GM18498 (cell line): ENCODE results near the gene ZNF579.
"Not testable (repeated sequence)": the region's sequence is repeated elsewhere in the genome, so short reads cannot be mapped to it uniquely, and the experiment has no call there.

Experiments
- ATAC-seq: cut with Tn5 transposase; IDR thresholded peaks from one replicate; pipeline ENCODE4 v1.9.1; 2021; ENCODE audit warnings: mild to moderate bottlenecking, moderate library complexity; ENCODE audit not compliant: unreplicated experiment

Gene ZNF579

GRCh38 chr19:55541091-55541490, 39.6 kb downstream of the ZNF579 start:
- no peak for ATAC-seq

DNA sequence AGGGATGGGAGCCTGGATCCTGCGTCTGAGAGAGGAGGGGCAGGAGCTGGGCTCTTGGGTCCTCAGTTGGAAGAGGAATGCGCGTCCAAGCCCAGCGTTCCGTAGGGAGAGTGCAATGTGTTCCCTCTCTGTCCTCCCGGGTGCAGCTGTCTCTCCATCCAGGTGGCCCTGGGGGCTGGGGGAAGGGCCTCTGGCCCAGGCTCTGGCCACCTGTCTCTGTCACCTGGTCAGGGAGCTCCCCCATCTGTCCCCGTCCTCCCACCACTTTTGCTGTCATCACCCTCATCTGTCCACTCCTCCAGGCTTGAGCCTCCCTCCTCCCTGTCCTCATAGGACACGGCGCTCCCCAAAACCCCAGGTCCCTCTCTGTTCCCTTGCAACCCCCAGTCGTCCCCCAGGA, 40.0 kb downstream of the ZNF579 start:
- ATAC-seq: no peak

- ATAC-seq: no peak
These were observed 41.3 kb downstream of the ZNF579 start for GRCh38 chr19:55539090-55539984.

DNA sequence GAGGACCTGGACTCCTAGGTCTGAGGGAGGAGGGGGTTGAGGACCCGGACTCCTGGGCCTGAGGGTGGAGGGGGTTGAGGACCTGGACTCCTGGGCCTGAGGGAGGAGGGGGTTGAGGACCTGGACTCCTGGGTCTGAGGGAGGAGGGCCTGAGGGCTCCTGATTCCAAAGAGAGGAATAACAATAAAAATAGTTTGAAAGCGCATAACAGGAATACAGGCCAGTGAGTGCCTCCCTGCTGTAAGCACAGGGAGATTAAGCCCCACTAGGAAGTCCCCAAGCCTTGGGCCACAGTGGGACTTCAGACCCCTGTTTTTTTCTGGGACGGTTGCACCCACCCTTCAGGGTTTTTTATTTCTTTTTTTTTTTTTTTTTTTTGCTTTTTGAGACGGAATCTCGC, 42.5 kb downstream of the ZNF579 start:
- ATAC-seq: no peak

- no peak for ATAC-seq
These were observed 42.9 kb downstream of the ZNF579 start for GRCh38 chr19:55537741-55538111.

- ATAC-seq: no peak
These were observed 43.5 kb downstream of the ZNF579 start, which contains the start of gene SBK2 for GRCh38 chr19:55536951-55537740. Gene SBK2, minus strand, starts transcription at chr19:55537133. Its CDS starts 839 bp downstream, at chr19:55536294.

- no peak for ATAC-seq
These were observed 44.3 kb downstream of the ZNF579 start for GRCh38 chr19:55536366-55536765.

GRCh38 chr19:55535965-55536350, 44.7 kb downstream of the ZNF579 start:
- ATAC-seq: no peak

- no peak for ATAC-seq
These were observed 45.3 kb downstream of the ZNF579 start for GRCh38 chr19:55535173-55535964.

DNA sequence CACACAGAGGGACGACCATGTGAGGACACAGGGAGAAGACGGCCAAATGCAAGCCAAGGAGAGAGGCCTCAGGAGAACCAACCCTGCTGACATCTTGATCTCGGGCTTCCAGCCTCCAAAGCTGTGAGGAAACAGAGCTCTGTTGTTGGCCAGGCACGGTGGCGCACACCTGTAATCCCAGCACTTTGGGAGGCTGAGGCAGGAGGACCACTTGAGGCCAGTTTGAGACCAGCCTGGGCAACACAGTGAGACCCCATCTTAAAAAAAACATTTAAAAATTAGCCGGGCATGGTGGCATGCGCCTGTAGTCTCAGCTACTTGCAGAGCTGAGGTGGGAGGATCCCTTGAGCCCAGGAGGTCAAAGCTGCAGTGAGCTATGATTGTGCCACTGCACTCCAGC, 46.4 kb downstream of the ZNF579 start:
- not testable (repeated sequence) for ATAC-seq

- no peak for ATAC-seq
These were observed 49.7 kb downstream of the ZNF579 start for GRCh38 chr19:55530996-55531395.

DNA sequence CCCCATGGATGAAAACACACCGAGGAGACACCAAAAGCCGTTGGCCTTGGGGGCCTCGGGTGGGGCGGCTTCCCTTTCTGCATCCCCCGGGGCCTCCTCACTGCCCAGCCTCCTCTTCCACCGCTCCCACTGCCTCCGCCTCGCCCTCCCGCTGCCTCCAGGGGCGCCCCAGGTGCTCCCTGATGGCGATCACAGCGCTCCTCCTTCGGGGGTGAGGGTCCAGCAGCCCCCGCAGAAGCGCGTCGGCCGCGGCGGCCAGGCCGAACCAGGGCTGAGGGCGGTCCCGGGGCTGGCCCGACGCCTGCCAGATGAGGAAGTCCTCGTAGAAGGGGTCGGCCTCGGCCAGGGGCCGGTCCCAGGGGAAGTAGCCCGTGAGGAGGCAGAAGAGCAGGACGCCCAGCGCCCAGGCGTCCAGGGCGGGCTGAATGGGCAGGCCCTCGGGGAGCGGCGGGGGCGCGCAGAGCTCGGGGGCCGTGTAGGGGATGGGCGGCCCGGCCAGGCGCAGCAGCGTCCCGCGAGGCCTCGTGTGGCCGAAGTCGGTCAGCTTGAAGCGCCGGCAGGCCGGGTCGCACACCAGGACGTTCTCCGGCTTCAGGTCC, 50.9 kb downstream of the ZNF579 start:
- no peak for ATAC-seq

DNA sequence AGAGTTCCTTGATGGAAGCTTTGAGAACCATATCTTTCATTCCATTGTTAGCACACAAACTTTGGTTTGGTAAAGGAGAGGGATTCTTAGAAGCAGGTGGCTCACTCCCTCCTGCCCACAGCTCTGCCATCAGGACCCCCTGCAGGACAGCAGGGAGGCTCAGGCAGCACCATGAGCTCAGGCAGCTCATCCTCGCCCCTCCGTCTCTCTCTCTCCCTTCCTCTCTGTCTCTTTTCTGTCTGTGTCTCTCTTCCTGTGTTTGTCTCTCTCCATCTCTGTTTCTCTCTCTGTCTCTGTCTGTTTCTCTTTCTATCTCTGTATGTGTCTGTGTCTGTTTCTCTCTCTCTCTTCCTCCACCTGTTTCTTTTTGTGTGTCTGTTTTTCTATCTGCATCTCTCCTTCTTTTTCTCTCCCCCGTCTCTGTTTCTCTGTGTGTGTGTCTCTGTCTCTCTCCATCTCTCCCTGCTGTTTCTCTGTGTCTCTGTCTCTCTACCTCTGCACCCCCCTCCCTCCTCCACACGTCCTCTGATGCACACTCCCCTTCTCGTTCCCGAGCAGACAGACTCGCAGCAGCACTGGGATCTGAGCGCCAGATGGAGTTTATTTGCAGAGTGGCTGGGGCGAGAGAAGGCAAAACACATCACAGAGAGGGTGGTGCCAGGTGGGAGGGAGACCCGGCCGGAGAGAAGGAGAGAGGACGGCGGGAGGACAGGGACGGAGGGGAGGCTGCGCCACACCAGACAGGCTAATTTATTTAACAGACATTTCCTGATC, 52.4 kb downstream of the ZNF579 start:
- no peak for ATAC-seq

DNA sequence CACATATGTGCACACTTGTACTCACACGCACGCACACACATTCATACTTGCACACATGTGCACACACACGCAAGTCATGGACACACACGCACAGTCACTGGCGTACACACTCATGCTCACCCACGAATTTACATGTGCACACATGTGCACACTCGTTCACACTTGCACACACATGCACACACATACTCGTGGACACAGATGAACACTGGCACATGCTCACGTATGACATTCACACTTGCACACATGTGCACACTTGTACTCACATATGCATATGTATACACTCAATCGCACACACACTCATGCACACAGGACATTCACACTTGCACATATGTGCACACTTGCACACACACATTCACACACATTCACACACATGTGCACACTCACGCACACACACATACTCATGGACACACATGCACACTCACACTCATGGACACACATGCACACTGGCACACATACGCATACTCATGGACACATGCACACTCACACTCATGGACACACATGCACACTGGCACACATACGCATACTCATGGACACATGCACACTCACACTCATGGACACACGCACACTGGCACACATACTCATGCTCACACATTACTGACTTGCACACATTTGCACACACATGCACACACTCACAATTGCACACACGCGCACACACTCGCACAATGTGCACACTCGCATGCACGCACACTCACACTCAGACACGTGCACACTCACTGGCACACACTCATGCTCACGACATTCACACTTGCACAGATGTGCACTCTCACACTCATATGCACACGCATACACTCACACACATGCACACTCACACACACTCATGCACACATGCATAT, 53.2 kb downstream of the ZNF579 start:
- no peak for ATAC-seq
